Lower leg skin (tissue), 4 donors: ENCODE data around the gene ACAD9. TPM values are rescaled to one million over a fixed set of nuclear protein-coding genes. Genes with fewer than 3 reads are reported as not detected.
"Not testable (repeated sequence)": the region's sequence is repeated elsewhere in the genome, so short reads cannot be mapped to it uniquely, and the experiment has no call there.

Experiments
- DNase-seq, 2 donors: peaks; one replicate each; pipeline ENCODE4 v3.0.0-alpha.2; 2019; ENCODE audit warnings: low spot score in 2 of 2
- H3K4me3 ChIP-seq: fragments of 200-600 bp; sonication (generic); 2 replicates; pipeline ENCODE4 v1.5.1; 2017; ENCODE audit warnings: mild to moderate bottlenecking, low read depth; ENCODE audit not compliant: poor library complexity, severe bottlenecking
- CTCF ChIP-seq, 3 donors: fragments of 450-650 bp; IDR thresholded peaks; one replicate each; pipeline ENCODE4 v1.5.1; 2016; ENCODE audit warnings: antibody characterized with exemption in 3 of 3, mild to moderate bottlenecking in 3 of 3, moderate library complexity in 2 of 3
- POLR2A ChIP-seq, 2 donors: fragments of 450-650 bp; IDR thresholded peaks; one replicate each; pipeline ENCODE4 v1.6.1; 2016 to 2017; ENCODE audit warnings: antibody characterized with exemption in 2 of 2, mild to moderate bottlenecking in 1 of 2, moderate library complexity in 1 of 2
- WGBS, 2 donors: methylation state at CpG; one replicate each; pipeline ENCODE4 v1.1.5; 2018; 5-methylcytosine and 5-hydroxymethylcytosine counted together
- intact Hi-C: fragments of 100-400 bp; cut with DNase I; formaldehyde crosslinking; loops from one replicate; pipeline ENCODE4 v1.15.0; 2023; ENCODE audit warnings: low total_unique reads
- total RNA-seq, 4 donors: library from RNA; depleted of rRNA; stranded (reverse); fragments of >200 nt; gene quantifications; one replicate each; pipeline ENCODE4 v1.1.0, GENCODE V29; 2016

The ACAD9 gene
- total RNA-seq, 4 donors from 2014 or later, result 101 to 180 (median 130) TPM

- WGBS, 2 donors, result 57 to 64% methylated on average over 3 of the region's 3 CpGs
- DNase-seq, result no peak
- TF ChIP-seq CTCF (IDR thresholded peaks at IDR 0.05) (no peak), POLR2A (IDR thresholded peaks at IDR 0.05) (no peak)
- intact Hi-C loops, result no loop called here
- no peak overlapping the region for H3K4me3 ChIP-seq
Observed at GRCh38 chr3:128874481-128875180, 4.8 kb upstream of the ACAD9 start.

- 54 to 71% methylated on average over 12 of the region's 12 CpGs for WGBS, 2 donors
- no peak overlapping the region for H3K4me3 ChIP-seq
- DNase-seq, result no peak
- intact Hi-C loops, result no loop called here
- no peak for TF ChIP-seq POLR2A (IDR thresholded peaks at IDR 0.05)
- TF ChIP-seq CTCF (IDR thresholded peaks at IDR 0.05), result no peak
Observed at GRCh38 chr3:128875556-128876120, 3.8 kb upstream of the ACAD9 start.

- H3K4me3 ChIP-seq, result no peak overlapping the region
- intact Hi-C loops, result no loop called here
- DNase-seq, result no peak
- no peak for TF ChIP-seq POLR2A (IDR thresholded peaks at IDR 0.05)
- TF ChIP-seq CTCF (IDR thresholded peaks at IDR 0.05), result no peak
- WGBS, 2 donors, result 62 to 65% methylated on average over 7 of the region's 7 CpGs
Observed at GRCh38 chr3:128878011-128878457, 1.4 kb upstream of the ACAD9 start.

GRCh38 chr3:128878556-128879124, 780 bp upstream of the ACAD9 start:
- TF ChIP-seq POLR2A (IDR thresholded peaks at IDR 0.05) (no peak), CTCF (IDR thresholded peaks at IDR 0.05) (no peak)
- peak in 1 of 2 donors; percentile 25 for DNase-seq
- 0 to 1% methylated on average over 14 of the region's 14 CpGs for WGBS, 2 donors
- peak overlapping the region; percentile 38 for H3K4me3 ChIP-seq
- intact Hi-C loops, result no loop called here

- intact Hi-C loops, result no loop called here
- H3K4me3 ChIP-seq, result peak overlapping the region; percentile 75
- no peak for DNase-seq
- TF ChIP-seq CTCF (IDR thresholded peaks at IDR 0.05) (no peak), POLR2A (IDR thresholded peaks at IDR 0.05) (no peak)
- 0 to 1% methylated on average over 6 of the region's 6 CpGs for WGBS, 2 donors
Observed at GRCh38 chr3:128879991-128880390, 571 bp downstream of the ACAD9 start.

GRCh38 chr3:128880455-128880854, 1.0 kb downstream of the ACAD9 start:
- peak overlapping the region; percentile 75 for H3K4me3 ChIP-seq
- intact Hi-C loops, DNase-seq: not testable (repeated sequence)
- WGBS, 2 donors, result 73 to 78% methylated on average over 12 of the region's 12 CpGs
